H1 (cell line): ENCODE results near the gene C3orf20. TPM values are rescaled to one million over a fixed set of nuclear protein-coding genes. Genes with fewer than 3 reads are reported as not detected.

Experiments used
- CTCF ChIA-PET: fragments of 300-600 bp; sonication (Branson Sonifier 250); formaldehyde crosslinking; loops from one replicate; lab custom pipeline; 2021; ENCODE audit not compliant: partially characterized antibody; lab: Charles Lee
- POLR2A ChIA-PET: fragments of 300-600 bp; sonication (Branson Sonifier 250); formaldehyde crosslinking; loops from one replicate; lab custom pipeline; 2021; ENCODE audit warnings: inconsistent platforms; ENCODE audit not compliant: partially characterized antibody; lab: Charles Lee
- DNase-seq, 2 experiments: peaks; one replicate each; pipeline versions ENCODE4 v3.0.0 to v3.0.0-alpha.2; 2010 to 2022; ENCODE audit warnings: low spot score in 2 of 2, low read depth in 1 of 2, mixed read lengths in 1 of 2
- FAIRE-seq: peaks from 2 replicates; lab custom pipeline; 2011; peaks lifted over from hg19 to GRCh38; lab: Jason Lieb, UNC
- H2AFZ ChIP-seq: 2 replicates; pipeline ENCODE4 v1.8.1; 2012; ENCODE audit warnings: low read length, inconsistent platforms
- H2AK5ac ChIP-seq: 2 replicates; pipeline ENCODE4 v1.6.1; 2013; ENCODE audit warnings: low read depth, low read length
- H2BK120ac ChIP-seq: replicated peaks from 2 replicates; pipeline ENCODE3; 2013; ENCODE audit warnings: low read depth, low read length, inconsistent platforms
- H2BK12ac ChIP-seq: 2 replicates; pipeline ENCODE4 v1.6.1; 2013; ENCODE audit warnings: low read depth, low read length
- H2BK15ac ChIP-seq: 2 replicates; pipeline ENCODE4 v1.6.1; 2013; ENCODE audit warnings: low read length
- H2BK20ac ChIP-seq: 2 replicates; pipeline ENCODE4 v1.6.1; 2013; ENCODE audit warnings: low read length
- H2BK5ac ChIP-seq: 2 replicates; pipeline ENCODE4 v1.6.1; 2013; ENCODE audit warnings: low read depth, low read length
- H3K14ac ChIP-seq: 2 replicates; pipeline ENCODE4 v1.6.1; 2013; ENCODE audit warnings: inconsistent platforms; ENCODE audit not compliant: insufficient read length
- H3K18ac ChIP-seq: 2 replicates; pipeline ENCODE4 v1.6.1; 2013; ENCODE audit warnings: low read length; ENCODE audit errors: extremely low read depth
- H3K23ac ChIP-seq: 2 replicates; pipeline ENCODE4 v1.6.1; 2013; ENCODE audit warnings: inconsistent platforms; ENCODE audit not compliant: insufficient read length
- H3K23me2 ChIP-seq: 2 replicates; pipeline ENCODE4 v1.6.1; 2013; ENCODE audit warnings: low read depth, low read length
- H3K27ac ChIP-seq: 2 replicates; pipeline ENCODE4 v1.6.1; 2011; ENCODE audit warnings: low read depth, low read length, inconsistent platforms
- H3K27me3 ChIP-seq, 4 experiments: replicated peaks in 1 of 4; 1 replicate in 1 of 4; 2 replicates in 3 of 4; pipeline versions ENCODE4 v1.6.1 to v1.8.1; 2011 to 2013; ENCODE audit warnings: low read length in 3 of 4, mild to moderate bottlenecking in 3 of 4, inconsistent platforms in 2 of 4, mixed read lengths in 2 of 4, moderate library complexity in 1 of 4; ENCODE audit not compliant: control insufficient read depth in 3 of 4, insufficient read depth in 3 of 4; ENCODE audit errors: extremely low read depth in 1 of 4
- H3K36me3 ChIP-seq, 4 experiments: 2 replicates each; pipeline versions ENCODE4 v1.6.1 to v1.8.1; 2011 to 2013; ENCODE audit warnings: mild to moderate bottlenecking in 4 of 4, low read length in 3 of 4, moderate library complexity in 2 of 4, control low read depth in 1 of 4, inconsistent platforms in 1 of 4; ENCODE audit not compliant: insufficient read depth in 4 of 4, control insufficient read depth in 2 of 4
- H3K4ac ChIP-seq: replicated peaks from 2 replicates; pipeline ENCODE3; 2013; ENCODE audit warnings: low read length, low read depth, mixed read lengths, inconsistent platforms; ENCODE audit not compliant: insufficient read length
- H3K4me1 ChIP-seq, 4 experiments: replicated peaks in 1 of 4; 1 replicate in 1 of 4; 2 replicates in 3 of 4; pipeline versions ENCODE4 v1.6.1 to v1.8.1; 2011 to 2013; ENCODE audit warnings: low read length in 3 of 4, inconsistent platforms in 2 of 4, mixed read lengths in 1 of 4; ENCODE audit not compliant: insufficient read depth in 4 of 4, control insufficient read depth in 3 of 4
- H3K4me2 ChIP-seq, 2 experiments: 2 replicates each; pipeline versions ENCODE4 v1.6.1 to v1.8.1; 2011 to 2013; ENCODE audit warnings: low read depth in 2 of 2, low read length in 2 of 2, control low read depth in 1 of 2, inconsistent platforms in 1 of 2, mild to moderate bottlenecking in 1 of 2; ENCODE audit not compliant: insufficient read depth in 1 of 2
- H3K4me3 ChIP-seq, 4 experiments: fragments of 200-600, 300-600 bp in 1 of 4; sonication (generic), shearing (Covaris generic), sonication (Bioruptor Twin) in 1 of 4; 2 replicates each; pipeline versions ENCODE4 v1.5.1 to v1.8.1; 2011 to 2016; ENCODE audit warnings: low read length in 4 of 4, low read depth in 3 of 4, control low read depth in 2 of 4, inconsistent platforms in 2 of 4, mild to moderate bottlenecking in 2 of 4, mixed read lengths in 1 of 4, moderate library complexity in 1 of 4; ENCODE audit not compliant: insufficient read depth in 2 of 4; ENCODE audit errors: extremely low read depth in 1 of 4
- H3K56ac ChIP-seq: replicated peaks from 2 replicates; pipeline ENCODE3; 2013; ENCODE audit warnings: low read depth, mild to moderate bottlenecking, mixed read lengths, low read length, inconsistent platforms; ENCODE audit not compliant: insufficient read length
- H3K79me1 ChIP-seq: 2 replicates; pipeline ENCODE4 v1.6.1; 2013; ENCODE audit warnings: low read depth, low read length, control low read depth
- H3K79me2 ChIP-seq, 2 experiments: 2 replicates each; pipeline versions ENCODE4 v1.6.1 to v1.8.1; 2012 to 2013; ENCODE audit warnings: low read length in 2 of 2, mild to moderate bottlenecking in 2 of 2, inconsistent platforms in 1 of 2; ENCODE audit not compliant: insufficient read depth in 2 of 2, control insufficient read depth in 1 of 2
- H3K9ac ChIP-seq, 4 experiments: replicated peaks in 1 of 4; 1 replicate in 1 of 4; 2 replicates in 3 of 4; pipeline versions ENCODE4 v1.6.1 to v1.8.1; 2011 to 2013; ENCODE audit warnings: low read depth in 3 of 4, low read length in 3 of 4, control low read depth in 2 of 4, mild to moderate bottlenecking in 2 of 4, moderate library complexity in 2 of 4, inconsistent platforms in 1 of 4; ENCODE audit errors: extremely low read depth in 1 of 4
- H3K9me3 ChIP-seq, 2 experiments: 2 replicates each; pipeline versions ENCODE4 v1.6.1 to v1.8.1; 2012 to 2013; ENCODE audit warnings: mild to moderate bottlenecking in 2 of 2, moderate library complexity in 2 of 2, control low read depth in 1 of 2, inconsistent platforms in 1 of 2, low read depth in 1 of 2, low read length in 1 of 2, mixed read lengths in 1 of 2; ENCODE audit not compliant: insufficient read depth in 2 of 2
- H4K20me1 ChIP-seq, 2 experiments: replicated peaks in 1 of 2; 2 replicates each; pipeline versions ENCODE3 to v1.8.1; 2011 to 2013; ENCODE audit warnings: inconsistent platforms in 2 of 2, low read length in 2 of 2, mild to moderate bottlenecking in 1 of 2; ENCODE audit not compliant: insufficient read depth in 2 of 2, control insufficient read depth in 1 of 2
- H4K5ac ChIP-seq: 2 replicates; pipeline ENCODE4 v1.6.1; 2013; ENCODE audit warnings: low read length, low read depth, mixed read lengths, inconsistent platforms; ENCODE audit not compliant: insufficient read length
- H4K8ac ChIP-seq: 2 replicates; pipeline ENCODE4 v1.8.0; 2013; ENCODE audit warnings: mild to moderate bottlenecking, moderate library complexity, low read length, inconsistent platforms; ENCODE audit not compliant: insufficient read depth; ENCODE audit errors: extremely low read depth
- H4K91ac ChIP-seq: replicated peaks from 2 replicates; pipeline ENCODE3; 2013; ENCODE audit warnings: low read length, mixed read lengths, inconsistent platforms; ENCODE audit not compliant: insufficient read length
- CBX8 ChIP-seq: fragments of 300-800, 300-1000 bp; sonication (generic); IDR thresholded peaks from 2 replicates; pipeline ENCODE4 v1.7.1; 2016; ENCODE audit warnings: low read depth, low read length, borderline replicate concordance
- KDM4A ChIP-seq: IDR thresholded peaks from one replicate; pipeline ENCODE4 v1.7.1; 2012; ENCODE audit warnings: low read depth, mild to moderate bottlenecking, moderate library complexity, low read length, inconsistent platforms; ENCODE audit not compliant: severe bottlenecking
- SP1 ChIP-seq: IDR thresholded peaks from 2 replicates; pipeline ENCODE4 v1.6.1; 2011; ENCODE audit warnings: low read depth, low read length
- WGBS, 2 experiments: shearing (Covaris generic) in 1 of 2; methylation state at CpG; one replicate each; pipeline versions ENCODE4 v1.1.6 to v1.1.7; 2013 to 2015; ENCODE audit warnings: low lambda C conversion rate in 2 of 2, mixed read lengths in 2 of 2, inconsistent platforms in 1 of 2, low coverage in 1 of 2, missing lambda C conversion rate in 1 of 2; ENCODE audit not compliant: insufficient replicate concordance in 2 of 2, insufficient coverage in 1 of 2, insufficient read length in 1 of 2; ENCODE audit errors: extremely low coverage in 1 of 2, missing lambda C conversion rate in 1 of 2; 5-methylcytosine and 5-hydroxymethylcytosine counted together
- polyA plus RNA-seq, 7 experiments: library from polyadenylated mRNA; depleted of rRNA in 3 of 7; stranded (reverse) in 5 of 7; unstranded in 2 of 7; fragments of >200 nt in 5 of 7; fragments of 200-250 nt in 2 of 7; gene quantifications; 1 replicate in 5 of 7; 2 replicates in 1 of 7; 4 replicates in 1 of 7; pipeline versions ENCODE4 v1.2.1 to v1.2.3, GENCODE V29; 2011 to 2013; ENCODE audit warnings: missing spikeins in 2 of 7, mixed read lengths in 2 of 7
- total RNA-seq: library from RNA; stranded (reverse); fragmentation: NEBNext Ultra II Directional; extraction: Animal tissue kit (Norgen Biotek cat#: 25700); gene quantifications from 2 replicates; pipeline ENCODE4 v1.2.1, GENCODE V29; 2021

The C3orf20 gene
- total and polyA plus RNA-seq, 2 of the 8 experiments (the other 6 are each of a cell fraction or from before 2014, with no cell fraction given) = not detected

GRCh38 chr3:14805961-14806537 is 131.1 kb downstream of the C3orf20 start:
- Histone ChIP-seq H3K14ac (no peak overlapping the region), H3K9ac (no peak overlapping the region), H3K23ac (no peak overlapping the region), H2AFZ (no peak overlapping the region), H3K27me3 (peaks cover 7 to 29% (median 24%) of the 10 kb centered on the region in 4 experiments), H3K36me3 (no peaks in the 10 kb centered on the region), H3K56ac (no peak overlapping the region), H3K18ac (no peak overlapping the region), H3K79me1 (no peaks in the 10 kb centered on the region), H3K23me2 (peaks cover 16% of the 10 kb centered on the region; the same call in 1 of the 2 replicates), H4K20me1 (no peaks in the 10 kb centered on the region), H3K4ac (no peak overlapping the region), H2BK20ac (no peak overlapping the region), H4K91ac (no peak overlapping the region), H3K4me2 (no peak overlapping the region), H3K27ac (no peak overlapping the region), H4K5ac (no peak overlapping the region), H4K8ac (no peak overlapping the region), H2BK12ac (no peak overlapping the region), H3K79me2 (no peaks in the 10 kb centered on the region), H2BK5ac (no peak overlapping the region), H3K4me1 (peaks cover 0 to 7% (median 3%) of the 10 kb centered on the region in 4 experiments; a peak in 3 of 7 replicates), H2BK15ac (no peak overlapping the region), H2BK120ac (no peak overlapping the region), H3K4me3 (no peak overlapping the region), H3K9me3 (no peaks in the 10 kb centered on the region), H2AK5ac (no peak overlapping the region)
- WGBS, 2 experiments = 78% methylated on average over 4 of the region's 4 CpGs; no CpG with 5 or more reads in 1 of the 2 experiments
- POLR2A ChIA-PET = no interaction called here
- CTCF ChIA-PET = interaction anchor here (1.0 to 1.9 kb wide), 8 partner anchors 13 to 110 kb away, joined by 3 to 7 read pairs (median 4); no protein-coding TSS in a partner anchor
- FAIRE-seq (no peak), DNase-seq (no peak)
- no peak for TF ChIP-seq KDM4A
- TF ChIP-seq SP1 = no peak
- TF ChIP-seq CBX8 = no peak
